Transverse colon (tissue), 4 donors: Measurements from ENCODE around the gene ME3. TPM values are rescaled to one million over a fixed set of nuclear protein-coding genes. Genes with fewer than 3 reads are reported as not detected.

Source experiments
- DNase-seq: peaks from one replicate; pipeline ENCODE4 v3.0.0-alpha.2; 2019
- H3K27ac ChIP-seq, 4 donors: fragments of 200-600 bp; sonication (generic); 2 replicates each; pipeline ENCODE4 v1.5.1; 2016 to 2018; ENCODE audit warnings: inconsistent platforms in 4 of 4
- H3K27me3 ChIP-seq: fragments of 200-600 bp; sonication (generic); 2 replicates; pipeline ENCODE4 v1.5.1; 2017; ENCODE audit warnings: inconsistent platforms
- H3K36me3 ChIP-seq, 4 donors: fragments of 200-600 bp; sonication (generic); 2 replicates each; pipeline ENCODE4 v1.5.1; 2017 to 2019; ENCODE audit warnings: inconsistent platforms in 4 of 4
- H3K4me1 ChIP-seq, 4 donors: fragments of 200-600 bp; sonication (generic); 2 replicates each; pipeline ENCODE4 v1.5.1; 2017 to 2020; ENCODE audit warnings: inconsistent platforms in 4 of 4
- H3K4me3 ChIP-seq, 4 donors: fragments of 200-600 bp; sonication (generic); 1 replicate in 1 of 4; 2 replicates in 3 of 4; pipeline versions ENCODE4 v1.5.1 to v1.6.1; 2017 to 2019; ENCODE audit warnings: inconsistent platforms in 4 of 4
- H3K9me3 ChIP-seq, 2 donors: fragments of 200-600 bp; sonication (generic); 2 replicates each; pipeline ENCODE4 v1.5.1; 2017 to 2019; ENCODE audit warnings: inconsistent platforms in 2 of 2
- CTCF ChIP-seq, 5 experiments: fragments of 200-600 bp in 3 of 5; fragments of 450-650 bp in 2 of 5; sonication (generic) in 3 of 5; IDR thresholded peaks; 1 replicate in 2 of 5; 2 replicates in 3 of 5; pipeline ENCODE4 v1.5.1; 2016 to 2017; ENCODE audit warnings: antibody characterized with exemption in 5 of 5, inconsistent platforms in 3 of 5, mild to moderate bottlenecking in 2 of 5, moderate library complexity in 1 of 5
- EP300 ChIP-seq: sonication (generic); formaldehyde crosslinking; IDR thresholded peaks from one replicate; pipeline ENCODE4 v1.6.1; 2017; ENCODE audit warnings: antibody characterized with exemption, low read depth
- POLR2A ChIP-seq: fragments of 450-650 bp; IDR thresholded peaks from one replicate; pipeline ENCODE4 v1.6.1; 2016; ENCODE audit warnings: antibody characterized with exemption, mild to moderate bottlenecking, moderate library complexity
- POLR2AphosphoS5 ChIP-seq, 3 donors: sonication (generic); formaldehyde crosslinking; IDR thresholded peaks; one replicate each; pipeline ENCODE4 v1.6.1; 2016; ENCODE audit warnings: antibody characterized with exemption in 3 of 3
- WGBS, 2 donors: methylation state at CpG; one replicate each; pipeline ENCODE4 v1.1.5; 2018; ENCODE audit warnings: low coverage in 1 of 2; 5-methylcytosine and 5-hydroxymethylcytosine counted together
- in situ Hi-C, 4 donors: fragments of 200-750 bp; cut with MboI; loops; one replicate each; pipeline versions ENCODE4 v1.15.0 to v1.15.1; 2017; ENCODE audit warnings: low sequenced_read_pairs in 3 of 4, low pct_ligation_motif_present in 1 of 4, low pct_unique_long_range_greater_than_20kb in 1 of 4
- intact Hi-C: fragments of 100-400 bp; cut with DNase I; formaldehyde crosslinking; loops from one replicate; pipeline ENCODE4 v1.15.1; 2023; ENCODE audit warnings: low total_unique reads
- total RNA-seq, 4 donors: library from RNA; depleted of rRNA; stranded (reverse); fragments of >200 nt; gene quantifications; one replicate each; pipeline ENCODE4 v1.1.0, GENCODE V29; 2016

The ME3 gene
- total RNA-seq, 4 donors from 2014 or later: 91.8 to 258 (median 116) TPM

- Histone ChIP-seq H3K9me3 (no peaks in the 10 kb centered on the region), H3K36me3 (no peaks in the 10 kb centered on the region), H3K27ac (peak overlapping the region; percentile 53 to 62 (median 58)), H3K4me1 (peaks cover 8 to 25% (median 10%) of the 10 kb centered on the region in 4 donors), H3K27me3 (no peaks in the 10 kb centered on the region), H3K4me3 (no peak overlapping the region)
- intact Hi-C loops (no loop called here), in situ Hi-C loops (no loop called here)
- WGBS, 2 donors: 0 to 20% methylated on average over 3 to 4 of the region's 4 CpGs
- TF ChIP-seq EP300 (no peak), POLR2AphosphoS5 (IDR thresholded peaks at IDR 0.05) (peak in 1 of 3 donors; percentile 10), CTCF (IDR thresholded peaks at IDR 0.05) (no peak), POLR2A (no peak)
- DNase-seq: no peak
Observed at GRCh38 chr11:86663761-86664160, 8.7 kb downstream of the ME3 start.

- Histone ChIP-seq H3K27me3 (no peaks in the 10 kb centered on the region), H3K36me3 (no peaks in the 10 kb centered on the region), H3K27ac (peak overlapping the region; percentile 53 to 62 (median 58)), H3K4me3 (no peak overlapping the region), H3K4me1 (peaks cover 8 to 25% (median 10%) of the 10 kb centered on the region in 4 donors), H3K9me3 (no peaks in the 10 kb centered on the region)
- 69 to 80% methylated on average over 3 of the region's 3 CpGs for WGBS, 2 donors
- intact Hi-C loops (no loop called here), in situ Hi-C loops (no loop called here)
- TF ChIP-seq POLR2A (no peak), POLR2AphosphoS5 (IDR thresholded peaks at IDR 0.05) (no peak), EP300 (no peak), CTCF (IDR thresholded peaks at IDR 0.05) (no peak)
- no peak for DNase-seq
Observed at GRCh38 chr11:86663291-86663690, 9.1 kb downstream of the ME3 start.

GRCh38 chr11:86660736-86661135 lies 11.7 kb downstream of the ME3 start:
- Histone ChIP-seq H3K4me3 (no peak overlapping the region), H3K9me3 (no peaks in the 10 kb centered on the region), H3K27ac (no peak overlapping the region), H3K4me1 (peaks cover 8 to 25% (median 10%) of the 10 kb centered on the region in 4 donors), H3K36me3 (no peaks in the 10 kb centered on the region), H3K27me3 (no peaks in the 10 kb centered on the region)
- intact Hi-C loops (no loop called here), in situ Hi-C loops (no loop called here)
- DNase-seq: no peak
- WGBS, 2 donors: 77 to 81% methylated on average over 2 of the region's 2 CpGs
- TF ChIP-seq POLR2A (no peak), CTCF (IDR thresholded peaks at IDR 0.05) (no peak), EP300 (no peak), POLR2AphosphoS5 (IDR thresholded peaks at IDR 0.05) (no peak)

- Histone ChIP-seq H3K4me3 (no peak overlapping the region), H3K27me3 (no peaks in the 10 kb centered on the region), H3K9me3 (no peaks in the 10 kb centered on the region), H3K27ac (no peak overlapping the region), H3K4me1 (peaks cover 8 to 25% (median 10%) of the 10 kb centered on the region in 4 donors), H3K36me3 (no peaks in the 10 kb centered on the region)
- intact Hi-C loops: no loop called here
- in situ Hi-C loops: no loop called here
- TF ChIP-seq POLR2AphosphoS5 (IDR thresholded peaks at IDR 0.05): no peak
- no peak for TF ChIP-seq CTCF (IDR thresholded peaks at IDR 0.05)
- no peak for TF ChIP-seq POLR2A
- TF ChIP-seq EP300: no peak
- WGBS, 2 donors: 62 to 67% methylated on average over 2 of the region's 2 CpGs
- DNase-seq: no peak
Observed at GRCh38 chr11:86660088-86660487, 12.3 kb downstream of the ME3 start.
